Common myeloid progenitor, CD34-positive (primary cell): ENCODE data around the gene CFAP58.
A peak's percentile ranks its signal among the peaks of the same experiment; 100 is the strongest.

ENCODE experiments used
- CTCF ChIA-PET: fragments of 350-600 bp; sonication (Branson Sonifier 250); formaldehyde crosslinking; loops from one replicate; lab custom pipeline; 2021; ENCODE audit warnings: antibody characterized with exemption; lab: Charles Lee
- POLR2A ChIA-PET: fragments of 350-600 bp; sonication (Branson Sonifier 250); formaldehyde crosslinking; loops from one replicate; lab custom pipeline; 2021; ENCODE audit warnings: antibody characterized with exemption; lab: Charles Lee
- DNase-seq, 3 donors: peaks; one replicate each; pipeline versions ENCODE4 v3.0.0 to v3.0.0-alpha.2; 2013
- H3K27ac ChIP-seq, 2 experiments: 1 replicate in 1 of 2; 2 replicates in 1 of 2; pipeline ENCODE4 v1.7.0; 2013; ENCODE audit warnings: inconsistent platforms in 2 of 2, low read length in 2 of 2, mild to moderate bottlenecking in 2 of 2, low read depth in 1 of 2, moderate library complexity in 1 of 2; ENCODE audit not compliant: severe bottlenecking in 2 of 2, insufficient read depth in 1 of 2, poor library complexity in 1 of 2
- H3K27me3 ChIP-seq, 5 experiments: replicated peaks in 2 of 5; 1 replicate in 3 of 5; 2 replicates in 2 of 5; pipeline versions ENCODE4 v1.6.1 to v1.7.0; 2013; ENCODE audit warnings: low read length in 4 of 5, mild to moderate bottlenecking in 2 of 5, moderate library complexity in 2 of 5, inconsistent platforms in 1 of 5; ENCODE audit not compliant: insufficient read depth in 5 of 5, control insufficient read depth in 4 of 5
- H3K36me3 ChIP-seq, 4 experiments: 1 replicate in 2 of 4; 2 replicates in 2 of 4; pipeline versions ENCODE4 v1.6.1 to v1.7.0; 2013; ENCODE audit warnings: low read length in 3 of 4, control low read depth in 1 of 4, mild to moderate bottlenecking in 1 of 4; ENCODE audit not compliant: control insufficient read depth in 4 of 4, insufficient read depth in 4 of 4
- H3K4me1 ChIP-seq, 4 experiments: 1 replicate in 3 of 4; 2 replicates in 1 of 4; pipeline versions ENCODE4 v1.6.1 to v1.7.1; 2013; ENCODE audit warnings: low read length in 3 of 4, mild to moderate bottlenecking in 3 of 4, control low read depth in 1 of 4, inconsistent platforms in 1 of 4, moderate library complexity in 1 of 4; ENCODE audit not compliant: control insufficient read depth in 4 of 4, insufficient read depth in 4 of 4; ENCODE audit errors: control extremely low read depth in 1 of 4
- H3K4me3 ChIP-seq, 7 experiments: 1 replicate in 4 of 7; 2 replicates in 3 of 7; pipeline versions ENCODE4 v1.5.1 to v1.7.0; 2013; ENCODE audit warnings: mild to moderate bottlenecking in 7 of 7, low read length in 6 of 7, moderate library complexity in 6 of 7, inconsistent platforms in 2 of 7, low read depth in 2 of 7, control low read depth in 1 of 7; ENCODE audit not compliant: insufficient read depth in 4 of 7, control insufficient read depth in 1 of 7; ENCODE audit errors: extremely low read depth in 1 of 7
- H3K9me3 ChIP-seq, 5 experiments: 1 replicate in 4 of 5; 2 replicates in 1 of 5; pipeline versions ENCODE4 v1.6.1 to v1.7.1; 2013; ENCODE audit warnings: low read length in 4 of 5, mild to moderate bottlenecking in 2 of 5, inconsistent platforms in 1 of 5, low read depth in 1 of 5, moderate library complexity in 1 of 5; ENCODE audit not compliant: control insufficient read depth in 4 of 5, insufficient read depth in 2 of 5; ENCODE audit errors: control extremely low read depth in 1 of 5
- WGBS: methylation state at CpG from one replicate; pipeline ENCODE4 v1.1.5; 2013; ENCODE audit not compliant: insufficient coverage; 5-methylcytosine and 5-hydroxymethylcytosine counted together

CFAP58 gene

GRCh38 chr10:104333728-104334373, 19.8 kb upstream of the CFAP58 start:
- H3K27me3 ChIP-seq, result no peaks in the 10 kb centered on the region
- no peak for DNase-seq
- POLR2A ChIA-PET, result no interaction called here
- H3K27ac ChIP-seq, result no peak overlapping the region
- WGBS, result 97% methylated on average over 15 of the region's 15 CpGs
- CTCF ChIA-PET, result interaction anchor here (1.5 to 7.5 kb wide), 4 partner anchors 15 to 41 kb away, joined by 3 to 68 read pairs (median 27); no protein-coding TSS in a partner anchor
- H3K36me3 ChIP-seq, result peaks cover 0 to 37% (median 1%) of the 10 kb centered on the region in 4 experiments
- H3K4me3 ChIP-seq, result no peak overlapping the region
- peaks cover 23 to 66% (median 53%) of the 10 kb centered on the region in 4 experiments for H3K4me1 ChIP-seq
- H3K9me3 ChIP-seq, result no peaks in the 10 kb centered on the region

- no peaks in the 10 kb centered on the region for H3K9me3 ChIP-seq
- H3K4me1 ChIP-seq, result peaks cover 18 to 66% (median 53%) of the 10 kb centered on the region in 4 experiments
- H3K36me3 ChIP-seq, result peaks cover 0 to 37% (median 1%) of the 10 kb centered on the region in 4 experiments
- ChIA-PET CTCF (interaction anchor here (0.9 to 7.5 kb wide), 6 partner anchors 14 to 42 kb away, joined by 3 to 68 read pairs (median 16); no protein-coding TSS in a partner anchor), POLR2A (no interaction called here)
- no peak overlapping the region for H3K27ac ChIP-seq
- 94% methylated on average over 5 of the region's 6 CpGs for WGBS
- H3K4me3 ChIP-seq, result no peak overlapping the region
- no peaks in the 10 kb centered on the region for H3K27me3 ChIP-seq
- no peak for DNase-seq
These were observed 19.1 kb upstream of the CFAP58 start for GRCh38 chr10:104334561-104334960.

- POLR2A ChIA-PET, result interaction anchor here (0.7 kb wide), 1 partner anchor 34 kb away, joined by 3 read pairs; no protein-coding TSS in a partner anchor
- DNase-seq, result no peak
- H3K4me1 ChIP-seq, result peaks cover 17 to 66% (median 53%) of the 10 kb centered on the region in 4 experiments
- H3K9me3 ChIP-seq, result no peaks in the 10 kb centered on the region
- WGBS, result 89% methylated on average over 12 of the region's 13 CpGs
- H3K27ac ChIP-seq, result no peak overlapping the region
- peaks cover 0 to 37% (median 1%) of the 10 kb centered on the region in 4 experiments for H3K36me3 ChIP-seq
- CTCF ChIA-PET, result interaction anchor here (0.7 to 7.5 kb wide), 9 partner anchors 14 to 102 kb away, joined by 3 to 68 read pairs (median 4); partner anchors contain the start of gene GSTO1
- H3K27me3 ChIP-seq, result no peaks in the 10 kb centered on the region
- H3K4me3 ChIP-seq, result peak overlapping the region in 1 of 7 experiments; percentile 15
These were observed 18.5 kb upstream of the CFAP58 start for GRCh38 chr10:104334965-104335650.

DNA sequence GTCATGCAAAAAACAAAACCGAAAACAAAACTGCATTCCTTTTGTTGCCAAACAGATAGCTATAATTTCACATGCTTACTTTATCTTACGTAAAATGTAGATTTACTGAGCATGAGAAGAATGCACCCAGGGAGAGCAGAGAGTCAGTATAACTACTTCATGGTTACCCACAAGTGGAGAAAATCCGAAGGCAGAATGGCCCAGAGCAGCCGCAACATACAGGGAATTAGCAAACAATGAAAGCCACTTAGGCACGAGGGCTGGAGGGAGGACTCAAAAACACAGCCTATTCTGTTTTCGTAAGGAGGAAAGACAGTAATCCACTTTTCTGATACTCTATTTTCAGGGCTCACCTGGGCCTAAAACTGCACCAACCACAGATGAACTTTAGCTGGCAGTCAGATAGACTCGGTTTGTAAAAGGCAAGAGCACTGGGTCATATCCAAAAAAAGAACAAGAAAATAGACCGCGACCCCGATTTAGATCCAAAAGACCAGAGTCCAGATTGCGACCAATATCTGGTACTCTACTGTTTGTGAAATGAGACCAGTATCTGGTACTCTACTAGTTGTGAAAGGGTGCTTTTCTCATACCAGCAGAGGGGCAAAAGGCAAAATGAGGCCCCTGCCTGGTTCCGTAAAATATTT, 16.7 kb upstream of the CFAP58 start:
- Histone ChIP-seq H3K9me3 (no peaks in the 10 kb centered on the region), H3K4me3 (peak overlapping the region in 6 of 7 experiments; percentile 85 to 93 (median 89)), H3K27me3 (no peaks in the 10 kb centered on the region), H3K4me1 (peaks cover 21 to 56% (median 42%) of the 10 kb centered on the region in 4 experiments), H3K36me3 (peaks cover 0 to 32% (median 1%) of the 10 kb centered on the region in 4 experiments), H3K27ac (peak overlapping the region in 1 of 2 experiments; percentile 96)
- ChIA-PET CTCF (interaction anchor here (0.9 to 7.5 kb wide), 11 partner anchors 10 to 63 kb away, joined by 3 to 68 read pairs (median 7); partner anchors contain the start of gene CFAP58), POLR2A (interaction anchor here (1.1 to 1.4 kb wide), 2 partner anchors 8 to 13 kb away, joined by 3 to 4 read pairs; no protein-coding TSS in a partner anchor)
- no peak for DNase-seq
- WGBS, result 55% methylated on average over 10 of the region's 12 CpGs

GRCh38 chr10:104337521-104337984, 16.1 kb upstream of the CFAP58 start:
- CTCF ChIA-PET, result interaction anchor here (0.8 to 7.5 kb wide), 14 partner anchors 9 to 64 kb away, joined by 3 to 68 read pairs (median 6); partner anchors contain the start of gene CFAP58
- no peaks in the 10 kb centered on the region for H3K9me3 ChIP-seq

DNA sequence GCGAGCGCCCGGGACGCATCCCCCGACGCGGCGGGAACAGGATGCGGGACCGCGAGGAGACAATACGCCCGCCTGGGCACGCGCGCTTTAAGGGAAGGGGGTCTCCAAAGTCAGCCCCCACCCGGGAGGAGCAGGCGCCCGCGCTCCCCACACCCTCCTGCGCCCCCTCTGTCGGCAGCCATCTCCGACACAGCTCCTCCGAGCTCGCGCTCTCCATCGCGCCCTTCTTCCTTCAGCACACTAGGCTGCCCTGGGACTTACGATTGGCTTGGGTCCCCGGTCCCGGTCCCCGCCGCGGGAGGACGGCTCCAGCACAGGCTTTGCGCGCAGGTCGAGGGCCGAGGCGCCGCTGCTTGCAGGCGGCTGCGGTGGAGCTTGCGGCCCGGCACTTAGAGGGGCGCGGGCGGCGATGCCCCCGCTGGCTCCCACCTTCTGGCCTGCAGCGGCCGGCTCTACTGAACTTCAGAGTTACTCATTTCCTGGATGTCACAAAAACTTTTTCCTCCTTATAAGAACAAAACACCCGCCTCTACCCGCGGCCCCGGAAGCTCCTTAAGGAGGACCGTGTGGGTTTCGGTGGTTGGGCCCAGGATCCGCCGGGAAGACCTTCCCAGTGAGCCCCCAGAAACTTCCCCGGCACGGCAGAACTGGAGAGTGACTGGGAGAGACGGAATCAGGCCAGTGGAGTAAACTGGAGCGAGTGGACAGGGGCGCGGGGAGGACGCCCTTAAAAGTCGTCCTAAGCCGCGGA, 15.5 kb upstream of the CFAP58 start, which contains the start of gene ITPRIP:
ITPRIP (minus strand) TSS at position 481 of the 751 bp plus-strand sequence. CDS start 22,414 bp downstream, outside the sequence.
- CTCF ChIA-PET, result interaction anchor here (0.8 to 7.5 kb wide), 14 partner anchors 9 to 64 kb away, joined by 3 to 68 read pairs (median 8); partner anchors contain the start of gene CFAP58
- DNase-seq, result peak; percentile 72 to 88 (median 81)
- Histone ChIP-seq H3K9me3 (no peaks in the 10 kb centered on the region), H3K4me1 (peaks cover 21 to 47% (median 42%) of the 10 kb centered on the region in 4 experiments), H3K36me3 (peaks cover 0 to 21% (median 1%) of the 10 kb centered on the region in 4 experiments), H3K27me3 (no peaks in the 10 kb centered on the region), H3K4me3 (peak within 1 kb of the TSS; percentile 85 to 98 (median 91)), H3K27ac (peak within 1 kb of the TSS; percentile 86 to 96)
- POLR2A ChIA-PET, result interaction anchor here (0.6 to 1.4 kb wide), 5 partner anchors 9 to 83 kb away, joined by 3 to 4 read pairs (median 3); partner anchors contain the start of gene GSTO1
- 0% methylated on average over 58 of the region's 70 CpGs for WGBS

More at GRCh38 chr10:104337521-104337984, 16.1 kb upstream of the CFAP58 start:
- H3K36me3 ChIP-seq, result peaks cover 0 to 26% (median 1%) of the 10 kb centered on the region in 4 experiments
- H3K27me3 ChIP-seq, result no peaks in the 10 kb centered on the region
- WGBS, result 0% methylated on average over 11 of the region's 23 CpGs
- peak in 2 of 3 donors; percentile 84 to 86 for DNase-seq
- peaks cover 21 to 50% (median 42%) of the 10 kb centered on the region in 4 experiments for H3K4me1 ChIP-seq
- peak overlapping the region; percentile 86 to 96 for H3K27ac ChIP-seq
- POLR2A ChIA-PET, result interaction anchor here (1.1 to 1.4 kb wide), 2 partner anchors 9 to 12 kb away, joined by 3 to 4 read pairs; no protein-coding TSS in a partner anchor
- peak overlapping the region; percentile 85 to 98 (median 91) for H3K4me3 ChIP-seq
